Fibroblast of lung (primary cell): Measurements from ENCODE around the gene IQGAP2. TPM values are rescaled to one million over a fixed set of nuclear protein-coding genes. Genes with fewer than 3 reads are reported as not detected.

Source experiments
- DNase-seq, 2 donors: peaks; one replicate each; pipeline versions ENCODE4 v3.0.0 to v3.0.0-alpha.2; 2010; ENCODE audit warnings: low read depth in 2 of 2
- H2AFZ ChIP-seq: 2 replicates; pipeline ENCODE4 v1.5.1; 2012; ENCODE audit warnings: low read length, control low read depth, inconsistent platforms
- H3K27ac ChIP-seq: 2 replicates; pipeline ENCODE4 v1.5.1; 2011; ENCODE audit warnings: low read length, control low read depth; ENCODE audit not compliant: insufficient read depth
- H3K27me3 ChIP-seq: 2 replicates; pipeline ENCODE4 v1.5.1; 2011; ENCODE audit warnings: mild to moderate bottlenecking, low read length; ENCODE audit not compliant: control insufficient read depth, insufficient read depth
- H3K36me3 ChIP-seq: 2 replicates; pipeline ENCODE4 v1.5.1; 2011; ENCODE audit warnings: low read length; ENCODE audit not compliant: control insufficient read depth, insufficient read depth
- H3K4me1 ChIP-seq: 2 replicates; pipeline ENCODE4 v1.5.1; 2011; ENCODE audit warnings: low read length; ENCODE audit not compliant: control insufficient read depth, insufficient read depth; ENCODE audit errors: extremely low read depth
- H3K4me2 ChIP-seq: 2 replicates; pipeline ENCODE4 v1.5.1; 2011; ENCODE audit warnings: low read length, control low read depth; ENCODE audit not compliant: insufficient read depth; ENCODE audit errors: extremely low read depth
- H3K4me3 ChIP-seq, 4 experiments: fragments of 200-600 bp in 1 of 4; sonication (generic) in 1 of 4; replicated peaks in 1 of 4; 2 replicates each; pipeline ENCODE4 v1.5.1; 2011 to 2016; ENCODE audit warnings: low read length in 4 of 4, low read depth in 3 of 4, mild to moderate bottlenecking in 3 of 4, control low read depth in 2 of 4, inconsistent platforms in 1 of 4, mixed read lengths in 1 of 4; ENCODE audit not compliant: insufficient read depth in 1 of 4; ENCODE audit errors: control extremely low read depth in 1 of 4
- H3K79me2 ChIP-seq: 2 replicates; pipeline ENCODE4 v1.5.1; 2012; ENCODE audit warnings: mild to moderate bottlenecking, low read length, inconsistent platforms; ENCODE audit not compliant: control insufficient read depth, insufficient read depth
- H3K9ac ChIP-seq: 2 replicates; pipeline ENCODE4 v1.5.1; 2011; ENCODE audit warnings: mild to moderate bottlenecking, low read length, control low read depth; ENCODE audit not compliant: insufficient read depth
- H3K9me3 ChIP-seq: 2 replicates; pipeline ENCODE4 v1.5.1; 2012; ENCODE audit warnings: low read depth, low read length; ENCODE audit not compliant: control insufficient read depth, insufficient read depth
- H4K20me1 ChIP-seq: 2 replicates; pipeline ENCODE4 v1.5.1; 2011; ENCODE audit warnings: low read length; ENCODE audit not compliant: control insufficient read depth, insufficient read depth; ENCODE audit errors: extremely low read depth
- CTCF ChIP-seq, 2 donors: IDR thresholded peaks in 1 of 2; conservative IDR thresholded peaks in 1 of 2; 1 replicate in 1 of 2; 2 replicates in 1 of 2; pipeline ENCODE4 v1.5.1; 2011 to 2012; ENCODE audit warnings: low read length in 2 of 2, control low read depth in 1 of 2, inconsistent platforms in 1 of 2, low read depth in 1 of 2, mild to moderate bottlenecking in 1 of 2
- EZH2 ChIP-seq: IDR thresholded peaks from 2 replicates; pipeline ENCODE4 v1.5.1; 2012; ENCODE audit warnings: low read length, control low read depth, mild to moderate bottlenecking; ENCODE audit errors: missing control alignments
- polyA plus RNA-seq, 2 donors: library from polyadenylated mRNA; depleted of rRNA in 1 of 2; stranded (reverse) in 1 of 2; unstranded in 1 of 2; fragments of >200 nt; gene quantifications; 2 replicates each; pipeline ENCODE4 v1.2.1, GENCODE V29; 2011 to 2012; ENCODE audit warnings: missing spikeins in 1 of 2
- total RNA-seq: library from RNA; depleted of rRNA; stranded (reverse); fragments of >200 nt; gene quantifications from 2 replicates; pipeline ENCODE4 v1.2.1, GENCODE V29; 2014

IQGAP2 gene
- total and polyA plus RNA-seq, 2 donors (not counting 1 experiment from before 2014, with no cell fraction given): 5.1 to 7.9 TPM

GRCh38 chr5:76441890-76442673 is 39.0 kb downstream of the IQGAP2 start:
- Histone ChIP-seq H3K4me1 (no peaks in the 10 kb centered on the region), H3K36me3 (no peaks in the 10 kb centered on the region)
- DNase-seq: no peak

GRCh38 chr5:76443066-76443800 is 40.1 kb downstream of the IQGAP2 start:
- no peak overlapping the region for H3K4me3 ChIP-seq
- H3K4me2 ChIP-seq: no peak overlapping the region
- H3K36me3 ChIP-seq: no peaks in the 10 kb centered on the region
- H3K4me1 ChIP-seq: no peaks in the 10 kb centered on the region
- H2AFZ ChIP-seq: no peak overlapping the region
- no peak for TF ChIP-seq EZH2
- no peak for TF ChIP-seq CTCF (conservative IDR thresholded peaks at IDR 0.05 in 1 of 2, IDR thresholded peaks at IDR 0.05 in 1 of 2; ENCODE audit: low read depth in 1 of 2, low read length in 2 of 2)
- H3K79me2 ChIP-seq: no peaks in the 10 kb centered on the region
- no peak overlapping the region for H3K9ac ChIP-seq
- no peaks in the 10 kb centered on the region for H3K9me3 ChIP-seq
- DNase-seq: no peak
- H3K27ac ChIP-seq: no peak overlapping the region
- H4K20me1 ChIP-seq: no peaks in the 10 kb centered on the region
- H3K27me3 ChIP-seq: no peaks in the 10 kb centered on the region

More at GRCh38 chr5:76441890-76442673, 39.0 kb downstream of the IQGAP2 start:
- H3K9ac ChIP-seq: no peak overlapping the region
- H3K79me2 ChIP-seq: no peaks in the 10 kb centered on the region
- H3K9me3 ChIP-seq: no peaks in the 10 kb centered on the region
- H4K20me1 ChIP-seq: no peaks in the 10 kb centered on the region
- H3K4me3 ChIP-seq: no peak overlapping the region
- H3K27me3 ChIP-seq: no peaks in the 10 kb centered on the region
- H3K4me2 ChIP-seq: no peak overlapping the region
- no peak overlapping the region for H3K27ac ChIP-seq
- H2AFZ ChIP-seq: no peak overlapping the region
- no peak for TF ChIP-seq CTCF (conservative IDR thresholded peaks at IDR 0.05 in 1 of 2, IDR thresholded peaks at IDR 0.05 in 1 of 2; ENCODE audit: low read depth in 1 of 2, low read length in 2 of 2)
- no peak for TF ChIP-seq EZH2

GRCh38 chr5:76445063-76445462 is 42.0 kb downstream of the IQGAP2 start:
- Histone ChIP-seq H3K4me2 (no peak overlapping the region), H3K79me2 (no peaks in the 10 kb centered on the region), H3K27ac (no peak overlapping the region), H3K27me3 (no peaks in the 10 kb centered on the region), H2AFZ (no peak overlapping the region), H3K9me3 (no peaks in the 10 kb centered on the region), H3K4me1 (no peaks in the 10 kb centered on the region), H3K4me3 (no peak overlapping the region), H4K20me1 (no peaks in the 10 kb centered on the region), H3K9ac (no peak overlapping the region), H3K36me3 (no peaks in the 10 kb centered on the region)
- no peak for DNase-seq
- TF ChIP-seq CTCF (conservative IDR thresholded peaks at IDR 0.05 in 1 of 2, IDR thresholded peaks at IDR 0.05 in 1 of 2; ENCODE audit: low read depth in 1 of 2, low read length in 2 of 2) (no peak), EZH2 (no peak)
